Measurements from ENCODE around the gene MRPL14.

DNA sequence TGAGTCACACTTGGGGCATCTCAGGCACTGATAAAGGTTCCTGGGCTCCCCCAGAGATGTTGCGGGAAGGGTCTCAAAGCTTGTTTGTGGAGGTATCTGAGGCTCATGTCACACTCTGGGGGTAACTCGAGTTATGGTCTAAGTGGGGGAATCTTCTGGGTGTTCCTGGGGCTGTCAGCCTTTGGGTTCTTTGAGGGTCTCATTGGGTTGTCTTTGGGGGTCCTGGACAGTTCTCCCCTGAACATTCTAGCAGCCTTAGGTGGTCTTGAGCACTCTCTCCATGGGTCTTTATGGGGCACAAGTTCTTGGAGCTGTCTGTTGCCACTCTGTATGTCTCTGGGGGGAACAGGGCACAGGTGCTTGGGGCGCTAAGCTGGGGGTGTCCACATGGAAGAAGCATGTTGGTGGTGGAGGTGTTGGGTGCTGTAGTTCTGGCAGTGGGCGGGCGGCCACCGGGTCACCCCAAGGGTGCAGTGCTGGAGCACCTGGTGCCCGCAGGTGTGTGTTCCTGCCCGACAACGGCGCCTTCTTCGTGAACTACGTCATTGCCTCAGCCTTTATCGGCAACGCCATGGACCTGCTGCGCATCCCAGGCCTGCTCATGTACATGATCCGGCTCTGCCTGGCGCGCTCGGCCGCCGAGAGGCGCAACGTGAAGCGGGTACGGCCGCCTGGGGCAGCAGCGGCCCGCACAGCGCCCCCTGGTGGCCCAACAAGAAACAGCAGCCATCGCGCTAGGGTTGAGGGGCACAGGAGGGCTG lies 24.3 kb upstream of the MRPL14 start:
- TF ChIP-seq CTCF (IDR thresholded peaks at IDR 0.05 in 4 of 5, conservative IDR thresholded peaks at IDR 0.05 in 1 of 5) (peak; percentile 95 to 100 (median 99)), POLR2A (IDR thresholded peaks at IDR 0.05) (no peak)

All from gastrocnemius medialis (tissue), 4 donors.